HepG2 (cell line): ENCODE measurements around the gene CSNK1E. TPM values are rescaled to one million over a fixed set of nuclear protein-coding genes. Genes with fewer than 3 reads are reported as not detected.

Experiments used
- EZH2 ChIP-seq: conservative IDR thresholded peaks from 2 replicates; pipeline ENCODE4 v1.6.1; 2012; ENCODE audit warnings: mild to moderate bottlenecking, low read depth, low read length, moderate library complexity
- FOSL2 ChIP-seq: sonication (generic); formaldehyde crosslinking; IDR thresholded peaks from 2 replicates; pipeline ENCODE4 v1.4.0; 2020; ENCODE audit warnings: missing genetic modification reagents
- FOXO1 ChIP-seq: sonication (generic); formaldehyde crosslinking; IDR thresholded peaks from 2 replicates; pipeline ENCODE4 v1.4.0; 2020; ENCODE audit warnings: missing genetic modification reagents
- JUN ChIP-seq: sonication (generic); formaldehyde crosslinking; IDR thresholded peaks from 2 replicates; pipeline ENCODE4 v1.4.0; 2020; ENCODE audit warnings: mild to moderate bottlenecking, missing genetic modification reagents
- RCOR2 ChIP-seq: IDR thresholded peaks from 2 replicates; pipeline ENCODE4 v1.6.1; 2016; ENCODE audit warnings: missing biosample characterization, missing genetic modification reagents
- RXRB ChIP-seq: IDR thresholded peaks from 2 replicates; pipeline ENCODE4 v1.6.1; 2016; ENCODE audit warnings: borderline replicate concordance, missing genetic modification reagents, missing compliant biosample characterization
- SAP130 ChIP-seq: IDR thresholded peaks from 2 replicates; pipeline ENCODE4 v1.6.1; 2016; ENCODE audit warnings: low read depth
- YEATS2 ChIP-seq: sonication (generic); formaldehyde crosslinking; IDR thresholded peaks from 2 replicates; pipeline ENCODE4 v1.4.0; 2020; ENCODE audit warnings: missing genetic modification reagents, borderline replicate concordance
- ZBTB38 ChIP-seq: sonication (generic); formaldehyde crosslinking; IDR thresholded peaks from 2 replicates; pipeline ENCODE4 v1.5.1; 2020; ENCODE audit warnings: mild to moderate bottlenecking, missing genetic modification reagents
- ZNF367 ChIP-seq: sonication (generic); formaldehyde crosslinking; IDR thresholded peaks from 2 replicates; pipeline ENCODE4 v1.4.0; 2020; ENCODE audit warnings: missing genetic modification reagents, borderline replicate concordance
- ZNF564 ChIP-seq: sonication (generic); formaldehyde crosslinking; IDR thresholded peaks from 2 replicates; pipeline ENCODE4 v1.8.1; 2023; ENCODE audit warnings: mild to moderate bottlenecking, missing genetic modification reagents
- ZNF75D ChIP-seq: sonication (generic); formaldehyde crosslinking; IDR thresholded peaks from 2 replicates; pipeline ENCODE4 v1.8.1; 2023; ENCODE audit warnings: missing genetic modification reagents, mild to moderate bottlenecking, borderline replicate concordance
- ZNF780A ChIP-seq: sonication (generic); formaldehyde crosslinking; IDR thresholded peaks from 2 replicates; pipeline ENCODE4 v1.8.0; 2022; ENCODE audit warnings: mild to moderate bottlenecking, missing genetic modification reagents, moderate library complexity
- polyA plus RNA-seq, 8 experiments: library from polyadenylated mRNA; depleted of rRNA in 3 of 8; stranded (reverse) in 7 of 8; unstranded in 1 of 8; fragments of >200 nt; fragmentation: Illumina TruSeq in 4 of 8; extraction: Trizol in 4 of 8; gene quantifications; 2 replicates each; pipeline versions ENCODE4 v1.2.1 to v1.2.3, GENCODE V29; 2011 to 2016; ENCODE audit warnings: low read depth in 4 of 8, missing spikeins in 1 of 8, mixed read lengths in 1 of 8; ENCODE audit not compliant: insufficient read depth in 1 of 8
- total RNA-seq, 5 experiments: library from RNA; depleted of rRNA; stranded (reverse); fragments of >200 nt; fragmentation: Illumina TruSeq; extraction: Trizol; gene quantifications; 2 replicates each; pipeline ENCODE4 v1.2.3, GENCODE V29; 2016; ENCODE audit warnings: low read depth in 1 of 5
- TF ChIP-seq, protein P1 (sequence below): sonication (generic); formaldehyde crosslinking; IDR thresholded peaks from 2 replicates; pipeline ENCODE4 v1.5.0; 2020; ENCODE audit warnings: mild to moderate bottlenecking, missing genetic modification reagents, borderline replicate concordance
- TF ChIP-seq, protein P2 (sequence below): sonication (generic); formaldehyde crosslinking; IDR thresholded peaks from 2 replicates; pipeline ENCODE4 v1.5.0; 2020; ENCODE audit warnings: missing genetic modification reagents
- TF ChIP-seq, protein P3 (sequence below): sonication (generic); formaldehyde crosslinking; IDR thresholded peaks from 2 replicates; pipeline ENCODE4 v1.8.1; 2022; ENCODE audit warnings: low read depth, mild to moderate bottlenecking, missing genetic modification reagents
- TF ChIP-seq, protein P4 (sequence below): sonication (generic); formaldehyde crosslinking; IDR thresholded peaks from 2 replicates; pipeline ENCODE4 v1.5.0; 2020; ENCODE audit warnings: mild to moderate bottlenecking, missing genetic modification reagents, moderate library complexity

CSNK1E gene
- total and polyA plus RNA-seq, 2 of the 13 experiments (the other 11 are each of a cell fraction or from before 2014, with no cell fraction given) = 34.7 to 129 TPM

DNA sequence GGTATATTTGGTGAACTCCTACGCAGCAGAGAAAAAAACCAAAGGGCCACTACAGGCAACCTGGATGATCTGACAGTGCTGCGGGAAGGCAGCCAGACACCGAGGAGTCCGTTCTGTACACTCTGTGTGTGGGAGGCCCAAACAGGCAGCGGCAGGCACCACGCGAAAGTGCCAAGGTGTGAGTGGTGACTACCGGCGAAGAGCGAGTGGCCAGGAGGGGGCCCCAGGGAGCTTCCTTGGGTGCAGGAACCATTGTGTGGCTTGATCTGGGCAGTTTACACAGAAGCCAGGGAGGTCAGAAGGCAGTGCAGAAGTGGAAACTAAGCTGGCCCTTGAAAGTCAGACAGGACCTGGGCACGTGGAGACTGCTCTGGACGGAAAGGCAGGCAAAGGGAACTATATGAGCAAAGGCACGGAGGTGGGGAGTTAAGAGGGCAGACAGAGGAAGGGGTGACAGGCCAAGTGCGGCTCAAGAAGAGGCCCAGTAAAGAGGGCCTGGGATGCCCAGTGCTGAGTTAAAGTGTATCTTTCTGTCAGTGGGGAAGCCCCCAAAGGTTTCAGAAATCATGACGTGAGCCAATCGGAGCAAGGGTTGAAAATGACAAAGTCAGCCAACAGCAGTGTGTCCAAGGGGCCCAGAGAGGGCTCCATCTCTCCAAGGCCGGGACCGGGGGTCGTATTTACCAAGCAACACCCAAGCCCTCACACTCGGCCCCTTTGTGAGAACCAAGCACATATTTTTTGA is 55.0 kb downstream of the CSNK1E start (continued):
- TF ChIP-seq, protein P1, sequence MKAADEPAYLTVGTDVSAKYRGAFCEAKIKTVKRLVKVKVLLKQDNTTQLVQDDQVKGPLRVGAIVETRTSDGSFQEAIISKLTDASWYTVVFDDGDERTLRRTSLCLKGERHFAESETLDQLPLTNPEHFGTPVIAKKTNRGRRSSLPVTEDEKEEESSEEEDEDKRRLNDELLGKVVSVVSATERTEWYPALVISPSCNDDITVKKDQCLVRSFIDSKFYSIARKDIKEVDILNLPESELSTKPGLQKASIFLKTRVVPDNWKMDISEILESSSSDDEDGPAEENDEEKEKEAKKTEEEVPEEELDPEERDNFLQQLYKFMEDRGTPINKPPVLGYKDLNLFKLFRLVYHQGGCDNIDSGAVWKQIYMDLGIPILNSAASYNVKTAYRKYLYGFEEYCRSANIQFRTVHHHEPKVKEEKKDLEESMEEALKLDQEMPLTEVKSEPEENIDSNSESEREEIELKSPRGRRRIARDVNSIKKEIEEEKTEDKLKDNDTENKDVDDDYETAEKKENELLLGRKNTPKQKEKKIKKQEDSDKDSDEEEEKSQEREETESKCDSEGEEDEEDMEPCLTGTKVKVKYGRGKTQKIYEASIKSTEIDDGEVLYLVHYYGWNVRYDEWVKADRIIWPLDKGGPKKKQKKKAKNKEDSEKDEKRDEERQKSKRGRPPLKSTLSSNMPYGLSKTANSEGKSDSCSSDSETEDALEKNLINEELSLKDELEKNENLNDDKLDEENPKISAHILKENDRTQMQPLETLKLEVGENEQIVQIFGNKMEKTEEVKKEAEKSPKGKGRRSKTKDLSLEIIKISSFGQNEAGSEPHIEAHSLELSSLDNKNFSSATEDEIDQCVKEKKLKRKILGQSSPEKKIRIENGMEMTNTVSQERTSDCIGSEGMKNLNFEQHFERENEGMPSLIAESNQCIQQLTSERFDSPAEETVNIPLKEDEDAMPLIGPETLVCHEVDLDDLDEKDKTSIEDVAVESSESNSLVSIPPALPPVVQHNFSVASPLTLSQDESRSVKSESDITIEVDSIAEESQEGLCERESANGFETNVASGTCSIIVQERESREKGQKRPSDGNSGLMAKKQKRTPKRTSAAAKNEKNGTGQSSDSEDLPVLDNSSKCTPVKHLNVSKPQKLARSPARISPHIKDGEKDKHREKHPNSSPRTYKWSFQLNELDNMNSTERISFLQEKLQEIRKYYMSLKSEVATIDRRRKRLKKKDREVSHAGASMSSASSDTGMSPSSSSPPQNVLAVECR (CRISPR knock-in tag) = peak; percentile 58; the same call in 1 of the 2 replicates
- peak; percentile 40; the same call in 1 of the 2 replicates for TF ChIP-seq ZBTB38 (CRISPR knock-in tag)
- peak; percentile 10; the same call in 1 of the 2 replicates for TF ChIP-seq FOXO1 (CRISPR knock-in tag)
- TF ChIP-seq, protein P2, sequence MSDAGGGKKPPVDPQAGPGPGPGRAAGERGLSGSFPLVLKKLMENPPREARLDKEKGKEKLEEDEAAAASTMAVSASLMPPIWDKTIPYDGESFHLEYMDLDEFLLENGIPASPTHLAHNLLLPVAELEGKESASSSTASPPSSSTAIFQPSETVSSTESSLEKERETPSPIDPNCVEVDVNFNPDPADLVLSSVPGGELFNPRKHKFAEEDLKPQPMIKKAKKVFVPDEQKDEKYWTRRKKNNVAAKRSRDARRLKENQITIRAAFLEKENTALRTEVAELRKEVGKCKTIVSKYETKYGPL = no peak
- TF ChIP-seq EZH2 = no peak
- TF ChIP-seq ZNF367 (CRISPR knock-in tag) = no peak
- no peak for TF ChIP-seq JUN (CRISPR knock-in tag)
- TF ChIP-seq, protein P3, sequence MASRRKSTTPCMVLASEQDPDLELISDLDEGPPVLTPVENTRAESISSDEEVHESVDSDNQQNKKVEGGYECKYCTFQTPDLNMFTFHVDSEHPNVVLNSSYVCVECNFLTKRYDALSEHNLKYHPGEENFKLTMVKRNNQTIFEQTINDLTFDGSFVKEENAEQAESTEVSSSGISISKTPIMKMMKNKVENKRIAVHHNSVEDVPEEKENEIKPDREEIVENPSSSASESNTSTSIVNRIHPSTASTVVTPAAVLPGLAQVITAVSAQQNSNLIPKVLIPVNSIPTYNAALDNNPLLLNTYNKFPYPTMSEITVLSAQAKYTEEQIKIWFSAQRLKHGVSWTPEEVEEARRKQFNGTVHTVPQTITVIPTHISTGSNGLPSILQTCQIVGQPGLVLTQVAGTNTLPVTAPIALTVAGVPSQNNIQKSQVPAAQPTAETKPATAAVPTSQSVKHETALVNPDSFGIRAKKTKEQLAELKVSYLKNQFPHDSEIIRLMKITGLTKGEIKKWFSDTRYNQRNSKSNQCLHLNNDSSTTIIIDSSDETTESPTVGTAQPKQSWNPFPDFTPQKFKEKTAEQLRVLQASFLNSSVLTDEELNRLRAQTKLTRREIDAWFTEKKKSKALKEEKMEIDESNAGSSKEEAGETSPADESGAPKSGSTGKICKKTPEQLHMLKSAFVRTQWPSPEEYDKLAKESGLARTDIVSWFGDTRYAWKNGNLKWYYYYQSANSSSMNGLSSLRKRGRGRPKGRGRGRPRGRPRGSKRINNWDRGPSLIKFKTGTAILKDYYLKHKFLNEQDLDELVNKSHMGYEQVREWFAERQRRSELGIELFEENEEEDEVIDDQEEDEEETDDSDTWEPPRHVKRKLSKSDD (CRISPR knock-in tag) = no peak
- TF ChIP-seq RCOR2 (CRISPR knock-in tag) = no peak
- TF ChIP-seq YEATS2 (CRISPR knock-in tag) = 0 out of 2 replicates have a peak, but pooled peaks have one; percentile 23
- peak; percentile 50; the same call in 1 of the 2 replicates for TF ChIP-seq RXRB (CRISPR knock-in tag)
- peak; percentile 43; the same call in 1 of the 2 replicates for TF ChIP-seq FOSL2 (CRISPR knock-in tag)
- peak; percentile 63 for TF ChIP-seq SAP130 (CRISPR knock-in tag)
- no peak for TF ChIP-seq ZNF75D (CRISPR knock-in tag)
- no peak for TF ChIP-seq ZNF780A (CRISPR knock-in tag)
- TF ChIP-seq, protein P4, sequence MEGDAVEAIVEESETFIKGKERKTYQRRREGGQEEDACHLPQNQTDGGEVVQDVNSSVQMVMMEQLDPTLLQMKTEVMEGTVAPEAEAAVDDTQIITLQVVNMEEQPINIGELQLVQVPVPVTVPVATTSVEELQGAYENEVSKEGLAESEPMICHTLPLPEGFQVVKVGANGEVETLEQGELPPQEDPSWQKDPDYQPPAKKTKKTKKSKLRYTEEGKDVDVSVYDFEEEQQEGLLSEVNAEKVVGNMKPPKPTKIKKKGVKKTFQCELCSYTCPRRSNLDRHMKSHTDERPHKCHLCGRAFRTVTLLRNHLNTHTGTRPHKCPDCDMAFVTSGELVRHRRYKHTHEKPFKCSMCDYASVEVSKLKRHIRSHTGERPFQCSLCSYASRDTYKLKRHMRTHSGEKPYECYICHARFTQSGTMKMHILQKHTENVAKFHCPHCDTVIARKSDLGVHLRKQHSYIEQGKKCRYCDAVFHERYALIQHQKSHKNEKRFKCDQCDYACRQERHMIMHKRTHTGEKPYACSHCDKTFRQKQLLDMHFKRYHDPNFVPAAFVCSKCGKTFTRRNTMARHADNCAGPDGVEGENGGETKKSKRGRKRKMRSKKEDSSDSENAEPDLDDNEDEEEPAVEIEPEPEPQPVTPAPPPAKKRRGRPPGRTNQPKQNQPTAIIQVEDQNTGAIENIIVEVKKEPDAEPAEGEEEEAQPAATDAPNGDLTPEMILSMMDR (CRISPR knock-in tag) = peak; percentile 91
- no peak for TF ChIP-seq ZNF564
